Testis (tissue), 3 donors: ENCODE data around the gene TFAP2E. TPM values are rescaled to one million over a fixed set of nuclear protein-coding genes. Genes with fewer than 3 reads are reported as not detected.

Source experiments
- DNase-seq: peaks from one replicate; pipeline ENCODE4 v3.0.0-alpha.2; 2019
- H3K27ac ChIP-seq, 2 donors: fragments of 200-600 bp; sonication (generic); one replicate each; pipeline ENCODE4 v1.5.1; 2019
- H3K27me3 ChIP-seq: fragments of 200-600 bp; sonication (generic); one replicate; pipeline ENCODE4 v1.5.1; 2019
- H3K36me3 ChIP-seq: fragments of 200-600 bp; sonication (generic); one replicate; pipeline ENCODE4 v1.5.1; 2017; ENCODE audit warnings: low read depth; ENCODE audit errors: missing control alignments
- H3K4me1 ChIP-seq: fragments of 200-600 bp; sonication (generic); one replicate; pipeline ENCODE4 v1.5.1; 2019
- H3K4me3 ChIP-seq, 2 donors: fragments of 200-600 bp; sonication (generic); one replicate each; pipeline ENCODE4 v1.5.1; 2017 to 2019
- H3K9me3 ChIP-seq: fragments of 200-600 bp; sonication (generic); one replicate; pipeline ENCODE4 v1.5.1; 2017
- CTCF ChIP-seq, 3 experiments: fragments of 450-650 bp in 2 of 3; fragments of 200-600 bp in 1 of 3; sonication (generic) in 1 of 3; IDR thresholded peaks; one replicate each; pipeline ENCODE4 v1.5.1; 2016 to 2019; ENCODE audit warnings: antibody characterized with exemption in 3 of 3, mild to moderate bottlenecking in 2 of 3, moderate library complexity in 1 of 3
- POLR2A ChIP-seq: fragments of 450-650 bp; IDR thresholded peaks from one replicate; pipeline ENCODE4 v1.6.1; 2017; ENCODE audit warnings: antibody characterized with exemption, mild to moderate bottlenecking, moderate library complexity
- WGBS, 2 donors: methylation state at CpG; one replicate each; pipeline ENCODE4 v1.1.5; 2018; 5-methylcytosine and 5-hydroxymethylcytosine counted together
- intact Hi-C: fragments of 100-400 bp; cut with DNase I; formaldehyde crosslinking; loops from one replicate; pipeline ENCODE4 v1.15.1; 2023; ENCODE audit warnings: low total_unique reads
- polyA plus RNA-seq: library from polyadenylated mRNA; stranded (reverse); fragments of 350-450 nt; fragmentation: Illumina TruSeq; extraction: RNeasy Lipid Tissue Mini Kit (QIAGEN cat#74804); gene quantifications from one replicate; pipeline ENCODE4 v1.2.3, GENCODE V29; 2014; ENCODE audit warnings: low read depth, low replicate concordance; ENCODE audit not compliant: insufficient read depth
- total RNA-seq, 2 donors: library from RNA; depleted of rRNA; stranded (reverse); fragments of >200 nt; gene quantifications; one replicate each; pipeline ENCODE4 v1.2.3, GENCODE V29; 2016

The TFAP2E gene
- total and polyA plus RNA-seq, 3 donors from 2014 or later: 1.9 to 4.0 (median 1.9) TPM

- Histone ChIP-seq H3K27ac (no peak overlapping the region), H3K9me3 (no peaks in the 10 kb centered on the region), H3K36me3 (no peaks in the 10 kb centered on the region), H3K27me3 (no peaks in the 10 kb centered on the region), H3K4me3 (no peak overlapping the region), H3K4me1 (no peaks in the 10 kb centered on the region)
- WGBS, 2 donors: 77 to 81% methylated on average over 2 of the region's 2 CpGs
- DNase-seq: no peak
- intact Hi-C loops: no loop called here
- TF ChIP-seq CTCF (IDR thresholded peaks at IDR 0.05): no peak
- no peak for TF ChIP-seq POLR2A
Measured at GRCh38 chr1:35572296-35572695, 818 bp upstream of the TFAP2E start.

DNA sequence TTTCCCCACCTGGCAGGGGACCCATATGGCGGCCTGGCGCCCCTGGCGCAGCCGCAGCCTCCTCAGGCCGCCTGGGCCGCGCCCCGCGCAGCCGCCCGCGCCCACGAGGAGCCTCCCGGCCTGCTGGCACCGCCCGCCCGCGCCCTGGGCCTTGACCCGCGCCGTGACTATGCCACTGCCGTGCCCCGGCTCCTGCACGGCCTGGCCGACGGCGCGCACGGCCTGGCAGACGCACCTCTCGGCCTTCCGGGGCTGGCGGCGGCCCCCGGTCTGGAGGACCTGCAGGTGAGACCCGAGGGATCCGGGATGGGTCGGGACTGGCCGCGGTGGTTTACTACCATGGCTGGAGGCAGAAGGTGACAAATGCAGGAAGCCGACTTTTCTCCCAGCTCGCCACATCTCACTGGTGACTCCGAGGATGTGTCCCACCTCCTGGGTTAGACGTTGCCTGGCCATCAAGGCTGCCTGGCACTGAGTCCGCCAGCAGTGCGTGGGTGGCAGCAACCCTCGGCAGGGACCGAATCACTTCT lies 1.1 kb downstream of the TFAP2E start:
- 39 to 62% methylated on average over 9 to 45 of the region's 48 CpGs for WGBS, 2 donors
- intact Hi-C loops: no loop called here
- Histone ChIP-seq H3K9me3 (no peaks in the 10 kb centered on the region), H3K27ac (no peak overlapping the region), H3K36me3 (no peaks in the 10 kb centered on the region), H3K27me3 (no peaks in the 10 kb centered on the region), H3K4me3 (no peak overlapping the region), H3K4me1 (no peaks in the 10 kb centered on the region)
- no peak for DNase-seq
- TF ChIP-seq CTCF (IDR thresholded peaks at IDR 0.05): no peak
- no peak for TF ChIP-seq POLR2A

DNA sequence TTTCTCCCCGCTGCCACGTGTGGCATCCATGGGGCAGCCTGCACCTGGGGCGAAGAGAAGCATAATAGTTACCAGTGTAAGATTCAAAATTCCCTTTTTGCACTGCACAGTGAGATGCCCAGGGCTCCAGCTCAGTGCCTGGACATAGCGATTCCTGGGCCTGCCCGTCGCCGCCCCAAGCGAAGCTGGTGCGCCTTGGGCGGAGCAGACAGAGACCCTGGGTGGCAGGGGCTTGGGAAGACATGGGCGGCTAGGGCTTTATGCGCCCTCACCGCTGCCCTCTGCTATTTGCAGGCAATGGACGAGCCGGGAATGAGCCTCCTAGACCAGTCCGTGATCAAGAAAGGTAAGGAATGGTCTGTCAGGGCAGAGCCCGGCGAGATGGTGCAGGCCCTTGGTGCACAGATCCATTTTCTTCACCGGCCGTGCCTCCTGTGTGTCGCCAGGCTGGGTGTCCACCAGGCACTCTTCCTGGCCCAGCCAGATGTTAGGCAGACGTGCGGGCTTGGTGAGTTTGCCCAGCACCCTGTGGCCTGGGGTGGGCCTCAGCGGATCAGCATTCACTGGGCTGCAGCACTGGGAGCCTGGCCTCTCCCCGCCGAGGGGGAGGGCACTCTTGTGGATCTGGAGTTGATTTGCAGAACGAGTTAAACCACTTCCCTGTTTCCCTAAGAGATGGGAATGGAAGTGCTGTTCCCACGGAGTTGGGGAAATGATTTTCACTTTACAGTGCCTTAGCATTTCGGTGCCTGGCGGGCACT lies 1.7 kb downstream of the TFAP2E start:
- 63 to 72% methylated on average over 18 to 30 of the region's 30 CpGs for WGBS, 2 donors
- TF ChIP-seq POLR2A (no peak), CTCF (IDR thresholded peaks at IDR 0.05) (no peak)
- Histone ChIP-seq H3K4me1 (no peaks in the 10 kb centered on the region), H3K27me3 (no peaks in the 10 kb centered on the region), H3K27ac (no peak overlapping the region), H3K9me3 (no peaks in the 10 kb centered on the region), H3K4me3 (no peak overlapping the region), H3K36me3 (no peaks in the 10 kb centered on the region)
- no peak for DNase-seq
- intact Hi-C loops: no loop called here

DNA sequence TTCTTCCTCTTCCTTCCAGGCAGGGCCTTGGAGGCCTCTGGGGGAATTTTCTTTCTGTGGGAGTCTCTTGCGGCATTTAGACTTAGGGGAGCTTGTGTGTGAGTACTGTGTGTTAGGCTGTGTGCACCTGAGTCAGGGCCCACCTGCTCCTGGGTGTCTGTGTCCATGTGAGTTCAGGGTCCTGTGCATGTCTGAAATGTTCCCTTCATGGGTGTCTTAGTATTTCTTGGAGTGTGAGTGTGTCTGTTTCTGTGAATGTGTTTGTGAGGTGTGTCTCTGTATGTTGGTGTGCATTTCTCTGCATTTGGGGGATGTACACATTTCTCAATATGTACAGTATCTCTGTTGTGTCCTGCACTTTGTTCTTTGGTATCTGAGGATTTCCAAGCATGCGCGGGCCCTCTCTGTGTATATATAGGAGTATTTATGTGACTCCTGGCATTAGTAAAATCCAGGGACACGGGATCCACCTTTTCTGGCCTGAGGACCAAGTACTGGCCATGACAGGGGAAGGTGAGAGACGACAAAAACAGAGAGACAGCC lies 2.4 kb downstream of the TFAP2E start:
- no peaks in the 10 kb centered on the region for H3K9me3 ChIP-seq

More for the DNA sequence above, 2.4 kb downstream of the TFAP2E start:
- H3K4me1 ChIP-seq: no peaks in the 10 kb centered on the region
- H3K27me3 ChIP-seq: no peaks in the 10 kb centered on the region
- DNase-seq: no peak
- H3K27ac ChIP-seq: no peak overlapping the region
- no peak for TF ChIP-seq POLR2A
- TF ChIP-seq CTCF (IDR thresholded peaks at IDR 0.05): no peak
- intact Hi-C loops: no loop called here
- no peaks in the 10 kb centered on the region for H3K36me3 ChIP-seq
- 84 to 88% methylated on average over 4 to 5 of the region's 5 CpGs for WGBS, 2 donors
- no peak overlapping the region for H3K4me3 ChIP-seq
